Neural cell (in vitro differentiated cells): ENCODE data around the gene TCIRG1.

Source experiments
- CTCF ChIP-seq: fragments of 450-650 bp; IDR thresholded peaks from 2 replicates; pipeline ENCODE4 v1.5.1; 2014; ENCODE audit warnings: antibody characterized with exemption, mild to moderate bottlenecking, moderate library complexity; ENCODE audit not compliant: poor library complexity, severe bottlenecking
- EP300 ChIP-seq: fragments of 450-650 bp; conservative IDR thresholded peaks from 2 replicates; pipeline ENCODE4 v1.6.1; 2014; ENCODE audit warnings: antibody characterized with exemption, mild to moderate bottlenecking, moderate library complexity; ENCODE audit not compliant: poor library complexity, severe bottlenecking
- EZH2 ChIP-seq: fragments of 200-600, 300-800 bp; shearing (Covaris generic), sonication (generic); IDR thresholded peaks from 2 replicates; pipeline ENCODE4 v1.6.1; 2014; ENCODE audit warnings: antibody characterized with exemption, low read length, borderline replicate concordance, mild to moderate bottlenecking; ENCODE audit not compliant: insufficient read depth, poor library complexity, severe bottlenecking
- POLR2AphosphoS5 ChIP-seq: IDR thresholded peaks from 2 replicates; pipeline ENCODE4 v1.6.1; 2012
- RAD21 ChIP-seq: fragments of 450-650 bp; conservative IDR thresholded peaks from 2 replicates; pipeline ENCODE4 v1.6.1; 2014; ENCODE audit warnings: antibody characterized with exemption, mild to moderate bottlenecking, moderate library complexity
- SMC3 ChIP-seq: fragments of 450-650 bp; conservative IDR thresholded peaks from 2 replicates; pipeline ENCODE4 v1.6.1; 2014; ENCODE audit warnings: antibody characterized with exemption, mild to moderate bottlenecking, moderate library complexity; ENCODE audit not compliant: poor library complexity
- TF ChIP-seq, protein P1 (sequence below): IDR thresholded peaks from 2 replicates; pipeline ENCODE4 v1.6.1; 2012; ENCODE audit warnings: borderline replicate concordance

GRCh38 chr11:67996622-67997474 lies 42.0 kb upstream of the TCIRG1 start:
- TF ChIP-seq CTCF = no peak
- no peak for TF ChIP-seq RAD21
- TF ChIP-seq, protein P1, sequence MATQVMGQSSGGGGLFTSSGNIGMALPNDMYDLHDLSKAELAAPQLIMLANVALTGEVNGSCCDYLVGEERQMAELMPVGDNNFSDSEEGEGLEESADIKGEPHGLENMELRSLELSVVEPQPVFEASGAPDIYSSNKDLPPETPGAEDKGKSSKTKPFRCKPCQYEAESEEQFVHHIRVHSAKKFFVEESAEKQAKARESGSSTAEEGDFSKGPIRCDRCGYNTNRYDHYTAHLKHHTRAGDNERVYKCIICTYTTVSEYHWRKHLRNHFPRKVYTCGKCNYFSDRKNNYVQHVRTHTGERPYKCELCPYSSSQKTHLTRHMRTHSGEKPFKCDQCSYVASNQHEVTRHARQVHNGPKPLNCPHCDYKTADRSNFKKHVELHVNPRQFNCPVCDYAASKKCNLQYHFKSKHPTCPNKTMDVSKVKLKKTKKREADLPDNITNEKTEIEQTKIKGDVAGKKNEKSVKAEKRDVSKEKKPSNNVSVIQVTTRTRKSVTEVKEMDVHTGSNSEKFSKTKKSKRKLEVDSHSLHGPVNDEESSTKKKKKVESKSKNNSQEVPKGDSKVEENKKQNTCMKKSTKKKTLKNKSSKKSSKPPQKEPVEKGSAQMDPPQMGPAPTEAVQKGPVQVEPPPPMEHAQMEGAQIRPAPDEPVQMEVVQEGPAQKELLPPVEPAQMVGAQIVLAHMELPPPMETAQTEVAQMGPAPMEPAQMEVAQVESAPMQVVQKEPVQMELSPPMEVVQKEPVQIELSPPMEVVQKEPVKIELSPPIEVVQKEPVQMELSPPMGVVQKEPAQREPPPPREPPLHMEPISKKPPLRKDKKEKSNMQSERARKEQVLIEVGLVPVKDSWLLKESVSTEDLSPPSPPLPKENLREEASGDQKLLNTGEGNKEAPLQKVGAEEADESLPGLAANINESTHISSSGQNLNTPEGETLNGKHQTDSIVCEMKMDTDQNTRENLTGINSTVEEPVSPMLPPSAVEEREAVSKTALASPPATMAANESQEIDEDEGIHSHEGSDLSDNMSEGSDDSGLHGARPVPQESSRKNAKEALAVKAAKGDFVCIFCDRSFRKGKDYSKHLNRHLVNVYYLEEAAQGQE = no peak
- TF ChIP-seq POLR2AphosphoS5 = no peak
- TF ChIP-seq EZH2 = no peak
- no peak for TF ChIP-seq EP300
- no peak for TF ChIP-seq SMC3
